GM18519 (cell line): ENCODE measurements around the gene MYH13.
A peak's percentile ranks its signal among the peaks of the same experiment; 100 is the strongest.
"Not testable (repeated sequence)": the region's sequence is repeated elsewhere in the genome, so short reads cannot be mapped to it uniquely, and the experiment has no call there.

Experiments used
- ATAC-seq: cut with Tn5 transposase; IDR thresholded peaks from one replicate; pipeline ENCODE4 v1.9.1; 2021; ENCODE audit warnings: mild to moderate bottlenecking, moderate library complexity; ENCODE audit not compliant: unreplicated experiment, low FRiP score

The MYH13 gene

DNA sequence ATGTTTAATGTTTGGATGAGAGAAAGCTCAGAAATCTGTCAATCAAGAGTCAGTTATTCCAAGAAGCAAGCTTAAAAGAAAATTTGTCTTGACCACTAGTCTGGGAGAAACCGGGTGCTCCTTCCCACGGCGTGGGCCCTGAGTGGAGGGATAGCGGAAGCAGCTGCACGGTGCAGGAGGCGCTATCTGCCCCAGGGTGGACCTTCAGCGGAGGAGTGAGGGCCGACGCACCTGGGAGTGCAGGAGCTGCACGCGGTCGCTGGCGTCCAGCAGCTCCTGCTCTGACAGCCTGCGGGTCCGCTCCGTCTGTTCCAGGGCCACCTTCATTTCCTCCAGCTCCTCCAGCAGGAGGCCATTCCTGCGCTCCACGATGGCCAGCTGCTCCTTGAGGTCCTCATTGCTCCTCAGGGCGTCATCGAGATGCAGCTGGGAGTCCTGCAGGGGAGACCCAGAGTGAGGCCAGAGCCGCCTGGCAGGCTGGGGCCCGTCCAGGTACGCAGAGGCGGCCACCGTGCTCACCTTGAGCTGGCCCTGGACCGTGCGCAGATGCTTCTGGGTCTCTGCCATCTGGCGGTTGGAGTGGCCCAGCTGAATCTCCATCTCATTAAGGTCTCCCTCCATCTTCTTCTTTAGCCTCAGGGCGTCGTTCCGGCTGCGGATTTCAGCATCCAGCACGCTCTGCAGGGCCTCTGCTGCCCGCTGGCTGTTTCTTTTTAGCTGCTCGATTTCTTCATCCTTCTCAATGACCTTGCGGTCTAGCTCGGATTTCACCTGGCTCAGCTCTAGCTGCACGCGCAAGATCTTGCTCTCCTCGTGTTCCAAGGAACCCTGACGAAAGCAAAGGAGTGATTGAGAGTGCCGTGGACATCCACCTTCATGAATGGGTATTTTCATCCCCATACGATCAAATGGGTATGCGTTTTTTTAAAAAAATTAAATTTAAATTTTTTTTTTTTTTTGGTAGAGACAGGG, 63.5 kb downstream of the MYH13 start:
- ATAC-seq, result no peak

DNA sequence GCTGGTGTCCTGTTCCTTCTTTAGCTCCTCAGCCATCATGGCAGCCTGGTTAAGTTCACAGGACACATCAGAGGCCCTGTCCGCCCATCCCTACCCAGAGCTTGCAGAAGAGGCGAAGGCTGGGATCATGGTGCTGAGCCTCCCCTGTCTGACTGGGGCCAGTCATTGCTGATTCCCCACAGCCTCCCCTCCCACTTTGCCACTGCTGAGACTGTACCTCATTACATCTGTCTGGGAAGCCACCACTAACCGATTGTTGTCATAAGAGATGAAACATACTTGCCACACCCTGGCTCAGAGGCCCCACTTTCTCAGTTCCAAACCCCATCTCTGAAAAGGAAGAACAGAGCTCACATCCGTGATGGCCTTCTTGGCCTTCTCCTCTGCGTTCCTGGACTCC, 66.2 kb downstream of the MYH13 start:
- no peak for ATAC-seq

- no peak for ATAC-seq
Observed at GRCh38 chr17:10305398-10305797, 67.4 kb downstream of the MYH13 start.

DNA sequence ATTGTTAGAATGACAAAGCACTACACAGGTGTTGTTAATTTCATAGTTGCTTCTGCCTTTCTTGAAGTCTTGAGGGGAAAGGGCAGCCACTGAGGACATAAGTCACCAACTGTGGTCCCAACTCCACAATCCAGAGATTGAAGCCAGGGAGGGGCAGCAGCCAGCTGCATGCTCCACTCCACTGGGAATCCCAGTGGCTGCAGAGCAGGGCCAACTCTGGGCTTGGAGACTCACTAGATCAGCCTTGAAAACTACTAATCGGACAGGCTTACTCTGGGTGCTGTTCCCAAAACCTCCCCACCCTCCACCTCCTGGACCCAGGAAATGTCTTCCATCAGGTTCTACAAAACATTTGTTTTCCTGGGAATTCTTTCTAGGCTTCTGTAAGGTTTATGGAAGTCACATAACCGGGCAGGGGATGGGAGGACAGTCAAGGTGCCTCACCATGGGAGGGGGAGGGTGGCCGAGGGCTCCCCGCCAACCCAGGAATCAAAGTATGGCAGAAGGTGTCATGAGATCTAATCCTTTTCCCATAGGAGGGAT, 68.0 kb downstream of the MYH13 start:
- no peak for ATAC-seq

DNA sequence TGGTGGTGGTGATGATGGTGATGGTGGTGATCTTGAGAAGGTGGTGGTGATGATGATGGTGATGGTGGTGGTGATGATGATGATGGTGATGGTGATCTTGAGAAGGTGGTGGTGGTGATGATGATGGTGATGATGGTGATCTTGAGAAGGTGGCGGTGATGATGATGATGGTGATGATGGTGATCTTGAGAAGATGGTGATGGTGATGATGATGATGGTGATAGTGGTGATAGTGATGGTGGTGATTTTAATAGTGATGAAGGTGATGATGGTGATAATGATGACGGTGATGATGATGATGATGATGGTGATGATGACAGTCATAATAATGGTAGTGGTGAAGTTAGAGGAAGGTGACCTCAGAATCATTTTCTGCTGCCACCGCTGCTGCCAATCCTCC, 75.1 kb downstream of the MYH13 start:
- no peak for ATAC-seq

DNA sequence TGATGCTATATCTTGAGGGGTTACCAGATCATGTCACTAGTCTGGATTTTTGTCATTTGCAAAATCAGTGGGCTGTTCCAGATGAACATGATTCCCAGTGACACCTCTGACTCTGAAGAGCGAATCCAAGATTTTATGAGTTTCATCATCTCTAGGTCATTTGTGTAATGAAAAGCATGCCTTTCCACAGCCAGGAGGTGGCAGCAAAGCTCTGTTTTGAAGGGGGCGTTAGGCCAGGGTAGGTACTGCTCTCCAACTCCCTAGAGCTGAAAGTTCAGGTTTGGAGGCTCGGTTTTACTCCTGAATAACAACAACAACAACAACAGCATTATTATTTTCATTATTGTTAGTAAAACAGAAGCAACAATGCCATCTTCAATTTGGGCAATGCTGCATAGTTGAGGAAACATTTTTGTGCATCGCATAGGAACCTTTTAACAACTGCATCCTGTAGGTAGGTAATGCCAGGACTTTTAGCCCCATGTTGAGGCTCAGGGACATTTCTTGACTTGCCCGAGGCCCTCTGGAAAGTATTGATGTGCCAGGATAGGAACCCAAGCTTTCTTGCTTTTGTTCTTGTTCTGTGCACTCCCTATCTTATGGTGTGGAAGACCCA, 77.0 kb downstream of the MYH13 start:
- ATAC-seq, result peak; percentile 43

DNA sequence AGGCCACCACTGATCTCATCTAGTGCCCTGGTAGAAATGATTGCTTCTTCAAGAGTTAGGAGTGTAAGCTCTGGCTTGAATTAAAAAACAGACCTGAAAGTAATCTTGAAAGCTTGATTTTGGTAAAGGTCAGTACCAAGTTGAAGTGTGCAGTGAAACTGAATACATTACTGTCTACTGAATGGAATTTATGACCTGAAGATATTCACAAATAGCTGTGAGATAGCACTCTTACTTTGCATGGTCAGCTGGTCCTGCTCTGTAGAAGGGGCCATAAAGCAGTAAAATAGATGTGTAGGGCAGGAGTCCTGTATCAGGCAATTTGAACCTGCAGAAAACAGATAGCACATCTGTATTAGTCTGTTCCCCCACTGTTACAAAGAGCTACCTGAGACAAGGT, 78.6 kb downstream of the MYH13 start:
- no peak for ATAC-seq

GRCh38 chr17:10292057-10292937, 80.5 kb downstream of the MYH13 start:
- peak; percentile 69 for ATAC-seq

GRCh38 chr17:10291576-10291975, 81.2 kb downstream of the MYH13 start:
- ATAC-seq, result not testable (repeated sequence)

GRCh38 chr17:10290041-10290440, 82.8 kb downstream of the MYH13 start:
- no peak for ATAC-seq

DNA sequence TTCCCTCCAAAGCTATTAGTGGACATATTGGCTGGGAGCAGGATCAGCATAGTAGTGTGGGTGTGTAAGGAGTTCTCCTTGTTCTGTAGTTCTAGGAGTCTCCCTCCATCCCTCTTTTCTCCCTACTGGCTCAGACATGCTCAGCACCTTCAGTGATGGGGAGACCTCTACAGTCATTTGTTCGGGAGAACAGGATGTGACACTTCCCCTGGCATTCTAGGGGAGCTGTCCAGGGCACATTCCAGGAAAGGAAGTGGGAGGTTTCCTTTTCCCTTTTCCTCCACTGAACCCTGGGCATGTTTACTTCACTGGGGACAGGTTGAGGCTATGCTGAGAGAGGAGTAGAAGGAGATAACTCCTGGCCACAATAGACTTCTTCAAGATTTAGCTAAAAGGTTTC, 86.5 kb downstream of the MYH13 start:
- no peak for ATAC-seq

- no peak for ATAC-seq
Observed at GRCh38 chr17:10285896-10286295, 86.9 kb downstream of the MYH13 start.

DNA sequence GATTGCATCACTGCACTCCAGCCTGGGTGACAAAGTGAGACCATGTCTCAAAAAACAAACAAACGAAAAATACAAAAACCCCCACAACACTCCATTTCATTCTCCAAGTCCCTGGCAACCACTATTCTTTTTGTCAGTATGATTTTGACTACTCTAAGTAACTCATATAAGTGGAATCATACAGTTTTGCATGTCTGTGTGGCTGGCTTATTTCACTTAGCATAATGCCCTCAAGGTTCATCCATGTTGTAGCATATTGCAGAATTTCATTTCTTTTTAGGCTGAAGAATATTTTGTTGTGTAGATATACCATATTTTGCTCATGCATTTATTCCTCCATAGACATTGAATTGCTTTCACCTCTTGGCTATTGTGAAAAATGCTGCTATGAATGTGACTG, 92.7 kb downstream of the MYH13 start:
- no peak for ATAC-seq

DNA sequence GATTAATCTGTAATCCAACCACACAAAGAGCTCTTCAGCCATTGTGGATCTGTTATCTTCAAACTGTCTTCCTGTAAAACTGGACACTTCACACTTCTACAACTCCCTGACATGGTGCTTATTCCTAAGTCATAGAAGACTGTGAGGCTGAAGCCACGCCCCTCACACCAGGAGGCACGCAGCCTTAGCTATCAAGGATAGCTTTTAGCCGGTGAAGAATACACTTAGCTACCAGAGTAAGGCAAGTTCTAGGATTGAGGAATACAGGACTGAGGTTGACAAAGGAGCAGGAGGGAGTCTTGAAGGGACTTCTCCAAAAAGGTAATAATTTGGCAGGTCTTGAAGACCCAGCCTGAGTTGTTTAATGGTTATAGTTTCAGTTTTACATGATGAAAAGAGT, 94.6 kb downstream of the MYH13 start:
- no peak for ATAC-seq

GRCh38 chr17:10276436-10276835, 96.4 kb downstream of the MYH13 start:
- no peak for ATAC-seq

GRCh38 chr17:10275418-10275817, 97.4 kb downstream of the MYH13 start:
- no peak for ATAC-seq

- no peak for ATAC-seq
Observed at GRCh38 chr17:10271106-10271562, 101.7 kb downstream of the MYH13 start.

- no peak for ATAC-seq
Observed at GRCh38 chr17:10270258-10270657, 102.5 kb downstream of the MYH13 start.

- no peak for ATAC-seq
Observed at GRCh38 chr17:10268005-10268404, 104.8 kb downstream of the MYH13 start.

GRCh38 chr17:10266296-10266876, 106.4 kb downstream of the MYH13 start:
- ATAC-seq, result no peak
